Central memory CD8-positive, alpha-beta T cell (primary cell): ENCODE measurements around the gene PDE5A.

Experiments used
- ATAC-seq: fragments of 150-1000 bp; cut with Tn5 transposase; replicated peaks from 2 replicates; pipeline ENCODE4 v1.10.0; 2022; ENCODE audit warnings: mild to moderate bottlenecking, moderate FRiP score, moderate number of reproducible peaks; ENCODE audit not compliant: poor library complexity, severe bottlenecking; ENCODE audit errors: extremely low read depth
- DNase-seq, 2 donors: peaks; one replicate each; pipeline ENCODE4 v3.0.0; 2021; ENCODE audit warnings: low spot score in 2 of 2
- H3K27ac Mint-ChIP-seq: one replicate; pipeline ENCODE4 v1.8.0; 2022; ENCODE audit warnings: low read depth, mild to moderate bottlenecking, moderate library complexity, mixed read lengths
- H3K27me3 Mint-ChIP-seq: one replicate; pipeline ENCODE4 v1.8.0; 2022; ENCODE audit warnings: mixed read lengths
- H3K36me3 Mint-ChIP-seq: one replicate; pipeline ENCODE4 v1.8.0; 2022; ENCODE audit warnings: mild to moderate bottlenecking, moderate library complexity, mixed read lengths; ENCODE audit not compliant: insufficient read depth
- H3K4me1 Mint-ChIP-seq: one replicate; pipeline ENCODE4 v1.8.0; 2022; ENCODE audit warnings: mixed read lengths
- H3K4me3 Mint-ChIP-seq: one replicate; pipeline ENCODE4 v1.8.0; 2022; ENCODE audit warnings: mild to moderate bottlenecking, moderate library complexity, mixed read lengths
- H3K9me3 Mint-ChIP-seq: one replicate; pipeline ENCODE4 v1.8.0; 2022; ENCODE audit warnings: mixed read lengths

Gene PDE5A

GRCh38 chr4:119525005-119525749 is 103.4 kb downstream of the PDE5A start:
- Mint-ChIP-seq H3K4me1 (no peaks in the 10 kb centered on the region), H3K27me3 (no peaks in the 10 kb centered on the region), H3K36me3 (peaks cover 2% of the 10 kb centered on the region), H3K4me3 (no peak overlapping the region), H3K9me3 (no peaks in the 10 kb centered on the region), H3K27ac (no peak overlapping the region)
- DNase-seq (no peak), ATAC-seq (no peak)

- Mint-ChIP-seq H3K27ac (no peak overlapping the region), H3K4me3 (no peak overlapping the region)
- no peak for ATAC-seq
Measured at GRCh38 chr4:119523399-119523798, 105.2 kb downstream of the PDE5A start.

DNA sequence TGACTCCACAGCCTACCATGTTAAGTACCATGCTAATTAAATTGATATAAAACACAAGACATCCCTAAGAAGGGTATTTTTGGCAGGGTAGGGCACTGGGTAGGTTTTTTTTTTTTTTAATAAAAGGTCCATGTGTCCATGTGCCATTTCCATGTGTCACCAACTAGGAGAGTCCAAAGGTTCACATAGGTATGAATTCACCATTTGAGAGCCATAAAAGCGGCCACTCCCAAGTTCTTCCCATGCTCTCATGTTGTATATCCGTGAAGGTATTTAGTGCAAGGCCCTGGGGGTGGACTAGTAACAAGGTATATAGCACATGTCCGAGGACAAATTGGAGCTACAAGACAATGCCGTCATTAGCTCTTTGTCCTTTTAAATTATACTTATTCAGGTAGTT is 107.3 kb downstream of the PDE5A start:
- Mint-ChIP-seq H3K36me3 (peaks cover 11% of the 10 kb centered on the region), H3K27me3 (no peaks in the 10 kb centered on the region), H3K27ac (no peak overlapping the region), H3K4me1 (no peaks in the 10 kb centered on the region), H3K4me3 (no peak overlapping the region), H3K9me3 (no peaks in the 10 kb centered on the region)
- ATAC-seq (no peak), DNase-seq (no peak)

More at GRCh38 chr4:119523399-119523798, 105.2 kb downstream of the PDE5A start:
- Mint-ChIP-seq H3K27me3 (no peaks in the 10 kb centered on the region), H3K9me3 (no peaks in the 10 kb centered on the region), H3K36me3 (peaks cover 2% of the 10 kb centered on the region), H3K4me1 (no peaks in the 10 kb centered on the region)
- no peak for DNase-seq

DNA sequence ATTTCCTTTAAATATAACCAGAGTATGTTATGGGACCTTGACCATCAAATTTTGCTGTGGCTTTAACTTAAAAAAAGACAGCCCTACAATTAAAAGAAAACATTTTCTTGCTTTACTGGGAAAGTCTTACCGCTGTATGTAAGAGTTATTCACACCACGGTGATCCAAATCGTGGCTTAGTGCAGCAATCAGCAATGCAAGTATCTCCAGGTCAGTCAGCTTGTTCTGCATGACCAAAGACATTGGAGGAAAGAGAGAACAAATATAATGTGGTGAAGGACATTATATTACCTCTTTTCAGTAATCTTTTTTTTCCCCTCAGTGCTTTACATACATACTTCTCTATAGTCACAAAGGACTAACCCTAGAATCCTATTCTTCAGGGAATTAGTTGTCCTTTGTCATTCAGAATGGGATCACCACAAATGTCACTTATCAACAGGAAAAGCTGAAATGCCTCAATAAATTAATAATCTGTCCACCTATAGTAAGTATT is 109.6 kb downstream of the PDE5A start:
- DNase-seq = no peak

DNA sequence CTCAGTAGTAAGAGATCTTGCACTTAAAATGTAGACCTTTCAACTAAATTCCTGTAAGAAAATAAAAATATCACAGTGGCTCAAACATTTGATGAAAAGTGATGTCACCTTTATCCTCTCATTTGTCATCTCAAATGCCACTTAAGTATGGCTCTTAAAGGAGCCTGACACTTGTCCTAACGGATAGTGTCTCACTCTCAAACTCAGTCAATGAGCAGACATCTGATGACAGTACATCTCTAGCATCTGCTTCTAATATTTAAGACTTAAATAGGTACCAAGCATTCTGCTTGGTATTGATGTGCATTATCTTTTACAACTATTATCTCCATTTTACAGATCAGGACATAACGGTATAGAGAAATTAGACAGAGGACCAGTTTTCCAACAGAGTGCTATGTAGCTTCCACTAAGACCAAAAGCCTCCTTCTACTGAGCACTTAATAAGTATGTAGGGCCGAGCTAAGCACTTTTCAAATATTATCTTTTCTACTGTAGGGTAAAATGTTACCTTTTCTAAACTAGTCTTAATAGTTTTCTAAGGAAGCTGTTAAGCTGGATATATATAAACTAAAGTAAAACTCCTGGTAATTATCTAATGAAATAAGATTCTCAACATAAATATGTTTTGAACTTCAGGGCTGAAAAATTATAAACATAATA is 110.2 kb downstream of the PDE5A start:
- H3K27me3 Mint-ChIP-seq = no peaks in the 10 kb centered on the region
- ATAC-seq (no peak), DNase-seq (no peak)
- no peaks in the 10 kb centered on the region for H3K9me3 Mint-ChIP-seq
- no peaks in the 10 kb centered on the region for H3K4me1 Mint-ChIP-seq
- H3K36me3 Mint-ChIP-seq = peaks cover 16% of the 10 kb centered on the region
- no peak overlapping the region for H3K27ac Mint-ChIP-seq
- no peak overlapping the region for H3K4me3 Mint-ChIP-seq

More for the DNA sequence above, 109.6 kb downstream of the PDE5A start:
- ATAC-seq = no peak
- Mint-ChIP-seq H3K27ac (no peak overlapping the region), H3K4me1 (no peaks in the 10 kb centered on the region), H3K27me3 (no peaks in the 10 kb centered on the region), H3K36me3 (peaks cover 11% of the 10 kb centered on the region), H3K4me3 (no peak overlapping the region), H3K9me3 (no peaks in the 10 kb centered on the region)

DNA sequence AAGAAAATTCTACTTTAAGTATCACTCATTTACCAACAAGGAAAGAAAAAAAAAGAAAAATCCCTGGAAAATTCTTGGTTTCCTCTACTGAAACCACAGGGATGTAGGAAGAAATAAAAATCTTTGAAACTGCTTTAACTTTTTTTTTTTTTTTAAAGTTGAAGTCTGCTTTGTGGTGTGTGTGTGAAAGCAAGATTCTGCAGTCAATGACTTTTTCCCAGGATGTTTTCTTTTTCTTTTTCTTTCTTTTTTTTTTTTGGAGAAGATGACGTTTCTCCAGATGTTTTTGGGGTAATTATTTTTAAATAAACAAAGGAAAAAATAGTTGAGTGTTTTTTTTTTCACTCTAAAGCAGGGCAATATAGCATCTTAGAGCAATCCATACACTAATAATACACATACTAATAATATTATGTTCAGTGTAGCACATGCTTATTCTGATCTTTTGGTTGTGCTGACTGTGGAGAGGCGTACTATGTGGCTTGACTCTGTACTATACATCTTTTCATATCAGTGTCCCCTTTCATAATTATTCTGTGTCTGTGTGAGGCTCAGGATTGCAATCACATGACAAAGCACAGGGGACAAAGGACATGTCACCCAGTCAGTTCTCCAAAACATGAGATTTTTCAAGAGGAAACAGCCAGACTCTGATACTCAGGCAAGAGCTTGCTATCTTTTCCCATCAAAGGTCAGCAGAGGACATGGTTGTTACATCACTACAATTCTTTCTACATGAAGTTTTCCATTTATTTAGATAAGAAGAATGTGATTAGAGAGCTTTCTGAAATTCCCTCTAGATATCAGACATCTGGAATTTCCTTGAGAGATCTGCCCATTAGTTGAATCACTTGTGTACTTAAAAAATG is 111.0 kb downstream of the PDE5A start:
- Mint-ChIP-seq H3K4me1 (no peaks in the 10 kb centered on the region), H3K4me3 (no peak overlapping the region), H3K27me3 (no peaks in the 10 kb centered on the region), H3K36me3 (peaks cover 20% of the 10 kb centered on the region), H3K27ac (no peak overlapping the region), H3K9me3 (no peaks in the 10 kb centered on the region)
- DNase-seq (no peak), ATAC-seq (no peak)

DNA sequence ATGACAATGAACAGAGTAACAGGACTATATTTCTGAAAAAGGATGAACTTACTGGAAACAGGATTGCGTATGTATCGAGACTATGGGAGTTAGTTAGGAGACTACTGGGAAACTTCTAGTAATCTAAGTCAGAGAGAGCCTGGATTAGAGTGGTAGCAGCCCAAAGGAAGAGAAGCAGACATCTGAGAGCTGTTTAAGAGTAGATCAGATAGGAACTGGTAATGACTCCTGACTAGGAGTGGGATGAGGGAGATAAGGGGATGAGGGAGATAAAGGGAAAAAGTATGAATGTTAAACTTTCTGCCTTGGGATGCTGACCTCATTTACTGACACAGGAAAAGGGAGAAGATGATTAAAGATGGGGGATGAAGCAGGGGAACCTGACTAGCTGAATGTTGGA is 116.2 kb downstream of the PDE5A start:
- no peak overlapping the region for H3K4me3 Mint-ChIP-seq
- H3K4me1 Mint-ChIP-seq = no peaks in the 10 kb centered on the region
- ATAC-seq = no peak
- H3K27me3 Mint-ChIP-seq = no peaks in the 10 kb centered on the region
- DNase-seq = no peak
- no peaks in the 10 kb centered on the region for H3K9me3 Mint-ChIP-seq
- no peak overlapping the region for H3K27ac Mint-ChIP-seq
- H3K36me3 Mint-ChIP-seq = peaks cover 18% of the 10 kb centered on the region

DNA sequence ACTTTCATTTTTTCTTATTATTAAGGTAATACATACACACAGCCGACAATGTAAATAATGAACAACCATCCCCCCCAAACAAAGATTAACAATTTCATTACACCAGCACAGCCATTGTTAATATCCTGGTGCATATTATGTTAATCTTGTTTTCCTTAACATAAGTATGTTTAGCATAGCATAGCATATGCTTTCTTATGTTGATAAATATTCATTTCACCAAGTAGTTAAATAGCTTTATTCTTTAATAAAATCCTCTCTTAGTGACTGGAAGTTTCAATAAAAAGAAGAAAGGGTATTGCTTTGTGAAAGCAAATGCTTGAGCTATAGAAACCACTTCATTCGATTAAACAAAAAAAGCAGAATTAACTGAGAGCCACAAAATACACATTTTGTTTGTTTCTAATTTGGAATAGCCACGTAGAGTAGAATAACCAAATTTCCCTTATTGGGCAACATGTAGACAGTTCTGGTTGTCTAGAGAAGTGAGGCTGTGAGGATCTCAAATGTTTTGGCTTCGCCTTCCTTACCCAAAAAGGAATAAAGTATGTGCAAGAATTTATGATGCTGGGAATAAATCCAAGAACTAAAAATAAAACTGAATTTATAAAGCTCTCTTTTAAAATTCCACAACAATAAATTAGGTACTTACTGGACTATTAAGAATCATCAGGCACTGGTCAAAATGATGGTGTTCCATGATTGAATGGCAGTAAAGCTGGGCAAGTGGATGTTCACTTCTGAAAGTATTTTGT is 118.0 kb downstream of the PDE5A start:
- ATAC-seq = no peak
- H3K9me3 Mint-ChIP-seq = no peaks in the 10 kb centered on the region
- no peak overlapping the region for H3K4me3 Mint-ChIP-seq
- H3K27me3 Mint-ChIP-seq = no peaks in the 10 kb centered on the region
- peaks cover 12% of the 10 kb centered on the region for H3K36me3 Mint-ChIP-seq
- no peaks in the 10 kb centered on the region for H3K4me1 Mint-ChIP-seq
- no peak overlapping the region for H3K27ac Mint-ChIP-seq
- no peak for DNase-seq

DNA sequence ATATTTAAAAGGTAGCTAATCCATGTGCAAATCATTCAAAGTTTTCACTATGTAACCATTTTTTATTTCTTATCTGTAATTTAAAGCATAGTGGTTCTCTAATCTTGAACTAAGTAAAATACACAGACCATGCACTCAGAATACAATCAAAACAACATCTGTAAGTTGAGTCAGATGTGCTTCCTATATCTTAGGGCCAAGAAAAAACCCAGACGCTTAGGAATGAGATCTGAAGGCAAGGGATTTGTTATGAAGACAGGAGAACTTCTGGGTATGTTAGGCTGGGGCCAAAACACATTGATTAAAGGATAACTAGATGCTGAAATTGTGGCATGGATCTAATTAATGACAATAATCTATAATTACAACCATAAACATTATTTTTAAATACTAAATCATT is 120.3 kb downstream of the PDE5A start:
- ATAC-seq (no peak), DNase-seq (no peak)
- Mint-ChIP-seq H3K27me3 (no peaks in the 10 kb centered on the region), H3K4me3 (no peak overlapping the region), H3K27ac (no peak overlapping the region), H3K36me3 (peaks cover 7% of the 10 kb centered on the region), H3K9me3 (no peaks in the 10 kb centered on the region), H3K4me1 (no peaks in the 10 kb centered on the region)

GRCh38 chr4:119506806-119507205 is 121.8 kb downstream of the PDE5A start:
- ATAC-seq = no peak
- Mint-ChIP-seq H3K27ac (no peak overlapping the region), H3K27me3 (no peaks in the 10 kb centered on the region), H3K9me3 (no peaks in the 10 kb centered on the region), H3K4me1 (no peaks in the 10 kb centered on the region), H3K4me3 (no peak overlapping the region), H3K36me3 (peaks cover 4% of the 10 kb centered on the region)
- no peak for DNase-seq

- DNase-seq (no peak), ATAC-seq (no peak)
- Mint-ChIP-seq H3K4me1 (no peaks in the 10 kb centered on the region), H3K36me3 (peaks cover 16% of the 10 kb centered on the region), H3K27ac (no peak overlapping the region), H3K9me3 (no peaks in the 10 kb centered on the region), H3K27me3 (no peaks in the 10 kb centered on the region), H3K4me3 (no peak overlapping the region)
Measured at GRCh38 chr4:119504616-119505015, 124.0 kb downstream of the PDE5A start.

DNA sequence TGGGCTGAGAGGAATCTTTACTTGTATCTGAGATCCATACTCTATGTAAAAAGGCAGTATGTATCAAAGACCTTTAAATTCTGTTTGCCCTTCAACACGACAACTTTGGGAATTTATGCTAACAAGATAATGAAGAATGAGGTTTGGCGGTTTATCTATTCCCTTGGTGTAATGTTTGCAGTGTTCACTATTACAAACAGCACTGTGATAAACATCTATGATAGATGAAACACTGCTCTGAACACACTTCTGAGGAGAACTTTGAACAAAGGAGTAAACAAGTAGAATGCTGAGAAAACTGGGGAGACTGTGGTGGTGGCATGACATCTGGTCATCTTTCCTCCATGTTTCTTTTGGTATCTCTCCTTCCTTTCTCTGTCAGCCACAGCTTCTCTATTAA is 126.9 kb downstream of the PDE5A start:
- no peaks in the 10 kb centered on the region for H3K9me3 Mint-ChIP-seq
- no peak for ATAC-seq
- no peaks in the 10 kb centered on the region for H3K4me1 Mint-ChIP-seq
- no peak for DNase-seq
- no peaks in the 10 kb centered on the region for H3K27me3 Mint-ChIP-seq
- no peak overlapping the region for H3K27ac Mint-ChIP-seq
- peaks cover 25% of the 10 kb centered on the region for H3K36me3 Mint-ChIP-seq
- H3K4me3 Mint-ChIP-seq = no peak overlapping the region
